IMR-90 (cell line): ENCODE results near the gene FRMPD4. TPM values are rescaled to one million over a fixed set of nuclear protein-coding genes. Genes with fewer than 3 reads are reported as not detected.

Experiments used
- ATAC-seq: fragments of 200-7000 bp; cut with Tn5 transposase; 2 replicates; pipeline ENCODE4 v1.9.1; 2020; ENCODE audit warnings: low read depth, mild to moderate bottlenecking, moderate library complexity
- BruUV-seq: library from RNA; stranded (reverse); fragments of 400-500 nt; replicated peaks from 2 replicates; lab custom pipeline; 2021; lab: Mats Ljungman, UMichigan
- CTCF ChIA-PET: fragments of 300-600 bp; formaldehyde crosslinking; extraction: SDS; loops from one replicate; lab custom pipeline; 2021; ENCODE audit warnings: antibody characterized with exemption; lab: Yijun Ruan, JAX
- POLR2A ChIA-PET: fragments of 300-600 bp; sonication (Branson Sonifier 250); formaldehyde crosslinking; loops from one replicate; lab custom pipeline; 2022; ENCODE audit warnings: antibody characterized with exemption; ENCODE audit not compliant: unreplicated experiment; lab: Charles Lee
- DNase-seq: peaks from one replicate; pipeline ENCODE4 v3.0.0; 2013
- H2AFZ ChIP-seq: replicated peaks from 2 replicates; pipeline ENCODE3; 2013; ENCODE audit warnings: low read length, mild to moderate bottlenecking; ENCODE audit not compliant: poor library complexity
- H2AK5ac ChIP-seq: 2 replicates; pipeline ENCODE4 v1.6.1; 2013; ENCODE audit warnings: low read depth, low read length, inconsistent platforms
- H2AK9ac ChIP-seq: replicated peaks from 2 replicates; pipeline ENCODE3; 2013; ENCODE audit warnings: mild to moderate bottlenecking, low read depth, low read length, moderate library complexity; ENCODE audit not compliant: poor library complexity
- H2BK120ac ChIP-seq: 2 replicates; pipeline ENCODE4 v1.6.1; 2013; ENCODE audit warnings: low read depth, low read length, inconsistent platforms
- H2BK15ac ChIP-seq: 3 replicates; pipeline ENCODE4 v1.6.1; 2013; ENCODE audit warnings: low read depth, low read length, inconsistent platforms
- H2BK20ac ChIP-seq: 2 replicates; pipeline ENCODE4 v1.6.1; 2013; ENCODE audit warnings: low read depth, mild to moderate bottlenecking, inconsistent platforms, low read length, moderate library complexity
- H2BK5ac ChIP-seq: 2 replicates; pipeline ENCODE4 v1.6.1; 2013; ENCODE audit warnings: mild to moderate bottlenecking, low read depth, low read length, inconsistent platforms; ENCODE audit not compliant: poor library complexity, severe bottlenecking
- H3K14ac ChIP-seq: replicated peaks from 2 replicates; pipeline ENCODE4 v1.6.1; 2013; ENCODE audit warnings: low read depth, low read length, inconsistent platforms
- H3K18ac ChIP-seq: 2 replicates; pipeline ENCODE4 v1.6.1; 2013; ENCODE audit warnings: low read depth, low read length, control low read depth
- H3K23ac ChIP-seq: 2 replicates; pipeline ENCODE4 v1.6.1; 2013; ENCODE audit warnings: low read depth, low read length, inconsistent platforms
- H3K27ac ChIP-seq: 2 replicates; pipeline ENCODE4 v1.5.1; 2013; ENCODE audit warnings: mild to moderate bottlenecking, control low read depth, low read length; ENCODE audit not compliant: insufficient read depth
- H3K27me3 ChIP-seq: 2 replicates; pipeline ENCODE4 v1.6.1; 2013; ENCODE audit warnings: low read length; ENCODE audit not compliant: control insufficient read depth, insufficient read depth
- H3K36me3 ChIP-seq: 2 replicates; pipeline ENCODE4 v1.6.1; 2013; ENCODE audit warnings: low read length, mixed read lengths; ENCODE audit not compliant: control insufficient read depth, insufficient read depth
- H3K4ac ChIP-seq: 2 replicates; pipeline ENCODE4 v1.6.1; 2013; ENCODE audit warnings: low read depth, low read length, inconsistent platforms
- H3K4me1 ChIP-seq: 2 replicates; pipeline ENCODE4 v1.6.1; 2013; ENCODE audit warnings: low read length, mixed read lengths; ENCODE audit not compliant: control insufficient read depth, insufficient read depth
- H3K4me2 ChIP-seq: 2 replicates; pipeline ENCODE4 v1.6.1; 2013; ENCODE audit warnings: low read depth, mild to moderate bottlenecking, control low read depth, low read length, moderate library complexity
- H3K4me3 ChIP-seq: 2 replicates; pipeline ENCODE4 v1.5.1; 2013; ENCODE audit warnings: low read depth, mild to moderate bottlenecking, control low read depth, low read length, moderate library complexity; ENCODE audit not compliant: insufficient read depth
- H3K56ac ChIP-seq: 2 replicates; pipeline ENCODE4 v1.6.1; 2013; ENCODE audit warnings: low read length, inconsistent platforms; ENCODE audit not compliant: insufficient read depth; ENCODE audit errors: extremely low read depth
- H3K79me1 ChIP-seq, 2 experiments: 2 replicates each; pipeline ENCODE4 v1.6.1; 2013; ENCODE audit warnings: low read length in 2 of 2, inconsistent platforms in 1 of 2, low read depth in 1 of 2
- H3K9ac ChIP-seq: 2 replicates; pipeline ENCODE4 v1.6.1; 2013; ENCODE audit warnings: low read depth, low read length, control low read depth
- H3K9me1 ChIP-seq: 2 replicates; pipeline ENCODE4 v1.6.1; 2013; ENCODE audit warnings: low read length, inconsistent platforms; ENCODE audit not compliant: insufficient read depth
- H3K9me3 ChIP-seq: 2 replicates; pipeline ENCODE4 v1.6.1; 2013; ENCODE audit warnings: low read length; ENCODE audit not compliant: control insufficient read depth, insufficient read depth
- H4K20me1 ChIP-seq: 2 replicates; pipeline ENCODE4 v1.6.1; 2013; ENCODE audit warnings: low read length, inconsistent platforms; ENCODE audit not compliant: insufficient read depth
- H4K5ac ChIP-seq: 2 replicates; pipeline ENCODE4 v1.6.1; 2013; ENCODE audit warnings: mild to moderate bottlenecking, low read depth, low read length, control low read depth
- H4K8ac ChIP-seq, 2 experiments: 2 replicates each; pipeline ENCODE4 v1.6.1; 2013; ENCODE audit warnings: low read depth in 2 of 2, low read length in 2 of 2, control low read depth in 1 of 2, inconsistent platforms in 1 of 2
- H4K91ac ChIP-seq: 2 replicates; pipeline ENCODE4 v1.6.1; 2013; ENCODE audit warnings: low read depth, low read length, inconsistent platforms; ENCODE audit not compliant: insufficient read depth
- BHLHE40 ChIP-seq: fragments of 150-350 bp; IDR thresholded peaks from 2 replicates; pipeline ENCODE4 v1.6.1; 2016; ENCODE audit warnings: mild to moderate bottlenecking, low read depth, low read length
- CEBPB ChIP-seq: IDR thresholded peaks from 2 replicates; pipeline ENCODE4 v1.6.1; 2012; ENCODE audit warnings: low read depth, low read length, improper control_type of control experiment
- MAFK ChIP-seq: IDR thresholded peaks from 2 replicates; pipeline ENCODE4 v1.6.1; 2012; ENCODE audit warnings: low read depth, low read length, improper control_type of control experiment
- POLR2A ChIP-seq: IDR thresholded peaks from 2 replicates; pipeline ENCODE4 v1.6.1; 2012; ENCODE audit warnings: mild to moderate bottlenecking, low read depth, low read length
- RCOR1 ChIP-seq: IDR thresholded peaks from 2 replicates; pipeline ENCODE4 v1.6.1; 2012; ENCODE audit warnings: mild to moderate bottlenecking, low read length, improper control_type of control experiment; ENCODE audit not compliant: insufficient replicate concordance
- dilution Hi-C: fragments of 300-500 bp; cut with HindIII; formaldehyde crosslinking; loops from one replicate; pipeline ENCODE4 v1.14.3; 2018; ENCODE audit warnings: low sequenced_read_pairs; ENCODE audit not compliant: unreplicated experiment
- in situ Hi-C: fragments of 300-500 bp; cut with MboI; formaldehyde crosslinking; loops from 3 replicates; pipeline ENCODE4 v1.14.3; 2019; ENCODE audit warnings: low sequenced_read_pairs, inconsistent platforms, mixed read lengths
- intact Hi-C: fragments of 100-400 bp; cut with micrococcal nuclease; formaldehyde crosslinking; loops from 2 replicates; pipeline ENCODE4 v1.10.0; 2022
- polyA plus RNA-seq, 3 experiments: library from polyadenylated mRNA; depleted of rRNA; stranded (reverse); fragments of >200 nt; gene quantifications; 2 replicates each; pipeline ENCODE4 v1.2.3, GENCODE V29; 2012; ENCODE audit warnings: low replicate concordance in 1 of 3
- total RNA-seq: library from RNA; depleted of rRNA; stranded (reverse); fragments of >200 nt; gene quantifications from 2 replicates; pipeline ENCODE4 v1.2.3, GENCODE V29; 2012
- TF ChIP-seq, protein P1 (sequence below): conservative IDR thresholded peaks from 2 replicates; pipeline ENCODE4 v1.5.1; 2012; ENCODE audit warnings: mild to moderate bottlenecking, low read depth, low read length, improper control_type of control experiment

FRMPD4 gene
- total and polyA plus RNA-seq, 2 of the 4 experiments (the other 2 are of a cell fraction) = 0.53 to 1.1 TPM

GRCh38 chrX:12554206-12554605, 415.9 kb downstream of the FRMPD4 start:
- no peaks in the 10 kb centered on the region for H3K9me3 ChIP-seq
- H2BK15ac ChIP-seq = no peak overlapping the region
- H4K20me1 ChIP-seq = no peaks in the 10 kb centered on the region
- BruUV-seq = no TSS peak
- dilution Hi-C loops = no loop called here
- no peaks in the 10 kb centered on the region for H3K27me3 ChIP-seq
- ATAC-seq (no peak), DNase-seq (no peak)
- no peak overlapping the region for H2BK5ac ChIP-seq
- H2BK20ac ChIP-seq = no peak overlapping the region
- no peak overlapping the region for H3K4me3 ChIP-seq
- H3K36me3 ChIP-seq = no peaks in the 10 kb centered on the region
- intact Hi-C loops = no loop called here
- POLR2A ChIA-PET = no interaction called here
- H3K4me2 ChIP-seq = no peak overlapping the region
- CTCF ChIA-PET = no interaction called here
- H4K8ac ChIP-seq = no peak overlapping the region
- no peak overlapping the region for H3K56ac ChIP-seq
- H4K91ac ChIP-seq = no peak overlapping the region
- H3K9me1 ChIP-seq = no peaks in the 10 kb centered on the region
- no peaks in the 10 kb centered on the region for H3K4me1 ChIP-seq
- no peak overlapping the region for H3K9ac ChIP-seq
- no peak overlapping the region for H2AK9ac ChIP-seq
- no peak overlapping the region for H3K18ac ChIP-seq
- no peak overlapping the region for H2AK5ac ChIP-seq
- no peak overlapping the region for H3K27ac ChIP-seq
- H3K23ac ChIP-seq = no peak overlapping the region
- H2AFZ ChIP-seq = no peak overlapping the region
- H2BK120ac ChIP-seq = no peak overlapping the region
- no peak overlapping the region for H3K14ac ChIP-seq
- H3K4ac ChIP-seq = no peak overlapping the region
- no peak for TF ChIP-seq MAFK
- no peak for TF ChIP-seq CEBPB
- TF ChIP-seq RCOR1 = no peak
- no peak for TF ChIP-seq BHLHE40
- TF ChIP-seq, protein P1, sequence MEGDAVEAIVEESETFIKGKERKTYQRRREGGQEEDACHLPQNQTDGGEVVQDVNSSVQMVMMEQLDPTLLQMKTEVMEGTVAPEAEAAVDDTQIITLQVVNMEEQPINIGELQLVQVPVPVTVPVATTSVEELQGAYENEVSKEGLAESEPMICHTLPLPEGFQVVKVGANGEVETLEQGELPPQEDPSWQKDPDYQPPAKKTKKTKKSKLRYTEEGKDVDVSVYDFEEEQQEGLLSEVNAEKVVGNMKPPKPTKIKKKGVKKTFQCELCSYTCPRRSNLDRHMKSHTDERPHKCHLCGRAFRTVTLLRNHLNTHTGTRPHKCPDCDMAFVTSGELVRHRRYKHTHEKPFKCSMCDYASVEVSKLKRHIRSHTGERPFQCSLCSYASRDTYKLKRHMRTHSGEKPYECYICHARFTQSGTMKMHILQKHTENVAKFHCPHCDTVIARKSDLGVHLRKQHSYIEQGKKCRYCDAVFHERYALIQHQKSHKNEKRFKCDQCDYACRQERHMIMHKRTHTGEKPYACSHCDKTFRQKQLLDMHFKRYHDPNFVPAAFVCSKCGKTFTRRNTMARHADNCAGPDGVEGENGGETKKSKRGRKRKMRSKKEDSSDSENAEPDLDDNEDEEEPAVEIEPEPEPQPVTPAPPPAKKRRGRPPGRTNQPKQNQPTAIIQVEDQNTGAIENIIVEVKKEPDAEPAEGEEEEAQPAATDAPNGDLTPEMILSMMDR = no peak
- no peak for TF ChIP-seq POLR2A
- no peak overlapping the region for H4K5ac ChIP-seq
- in situ Hi-C loops = no loop called here
- no peaks in the 10 kb centered on the region for H3K79me1 ChIP-seq
